Measurements from ENCODE around the gene UQCR11. TPM values are rescaled to one million over a fixed set of nuclear protein-coding genes. Genes with fewer than 3 reads are reported as not detected.

Gene UQCR11
- total and polyA plus RNA-seq, 2 of the 4 experiments (the other 2 are of a cell fraction) = 29.2 to 177 TPM

GRCh38 chr19:1563251-1563650, 42.0 kb downstream of the UQCR11 start:
- dilution Hi-C loops (cut with HindIII; ENCODE audit: low sequenced_read_pairs, unreplicated experiment) (no loop called here), in situ Hi-C loops (cut with MboI; ENCODE audit: low sequenced_read_pairs) (no loop called here), intact Hi-C loops (cut with micrococcal nuclease) (loop anchor here (10.0 kb wide), 1 partner anchor 992 kb away; no protein-coding TSS in a partner anchor)
- Histone ChIP-seq H3K27me3 (ENCODE audit: control insufficient read depth, insufficient read depth, low read length) (no peaks in the 10 kb centered on the region), H2BK120ac (ENCODE audit: low read depth, low read length) (no peak overlapping the region), H2AFZ (replicated peaks; ENCODE audit: low read length, poor library complexity) (no peak overlapping the region), H3K4me3 (ENCODE audit: insufficient read depth, low read depth, low read length) (no peak overlapping the region), H3K4ac (ENCODE audit: low read depth, low read length) (no peak overlapping the region), H3K56ac (ENCODE audit: extremely low read depth, insufficient read depth, low read length) (no peak overlapping the region), H2BK20ac (ENCODE audit: low read depth, low read length) (no peak overlapping the region), H3K4me2 (ENCODE audit: low read depth, low read length) (no peak overlapping the region), H4K20me1 (ENCODE audit: insufficient read depth, low read length) (peaks cover 78% of the 10 kb centered on the region), H4K8ac (ENCODE audit: low read depth in 2 of 2, low read length in 2 of 2) (no peak overlapping the region), H3K18ac (ENCODE audit: low read depth, low read length) (no peak overlapping the region), H3K27ac (ENCODE audit: insufficient read depth, low read length) (no peak overlapping the region), H3K14ac (replicated peaks; ENCODE audit: low read depth, low read length) (no peak overlapping the region), H2AK9ac (replicated peaks; ENCODE audit: low read depth, low read length, poor library complexity) (no peak overlapping the region), H3K9me1 (ENCODE audit: insufficient read depth, low read length) (peaks cover 18% of the 10 kb centered on the region), H3K9ac (ENCODE audit: low read depth, low read length) (no peak overlapping the region), H4K5ac (ENCODE audit: low read depth, low read length) (no peak overlapping the region), H4K91ac (ENCODE audit: insufficient read depth, low read depth, low read length) (no peak overlapping the region), H2AK5ac (ENCODE audit: low read depth, low read length) (no peak overlapping the region), H3K36me3 (ENCODE audit: control insufficient read depth, insufficient read depth, low read length) (peaks cover 11% of the 10 kb centered on the region), H2BK15ac (ENCODE audit: low read depth, low read length) (no peak overlapping the region), H3K79me1 (ENCODE audit: low read depth in 1 of 2, low read length in 2 of 2) (peaks cover 5 to 59% of the 10 kb centered on the region in 2 experiments; a peak in 3 of 4 replicates), H3K4me1 (ENCODE audit: control insufficient read depth, insufficient read depth, low read length) (peaks cover 8% of the 10 kb centered on the region), H3K9me3 (ENCODE audit: control insufficient read depth, insufficient read depth, low read length) (no peaks in the 10 kb centered on the region), H3K23ac (ENCODE audit: low read depth, low read length) (no peak overlapping the region), H2BK5ac (ENCODE audit: low read depth, low read length, poor library complexity, severe bottlenecking) (no peak overlapping the region)
- DNase-seq (no peak), ATAC-seq (ENCODE audit: low read depth) (no peak)
- CTCF ChIA-PET = no interaction called here
- TF ChIP-seq CEBPB (IDR thresholded peaks at IDR 0.05; ENCODE audit: low read depth, low read length) (no peak), USF2 (IDR thresholded peaks at IDR 0.05; ENCODE audit: low read depth, low read length) (no peak), MXI1 (IDR thresholded peaks at IDR 0.05; ENCODE audit: borderline replicate concordance, low read depth, low read length) (no peak), SMC3 (IDR thresholded peaks at IDR 0.05; ENCODE audit: low read depth, low read length) (no peak), NFE2L2 (IDR thresholded peaks at IDR 0.05; ENCODE audit: low read depth, low read length) (no peak), RFX5 (IDR thresholded peaks at IDR 0.05; ENCODE audit: low read depth, low read length) (no peak), MAZ (IDR thresholded peaks at IDR 0.05; ENCODE audit: borderline replicate concordance, low read depth, low read length) (no peak), CHD1 (IDR thresholded peaks at IDR 0.05; ENCODE audit: low read depth, low read length) (no peak), POLR2A (IDR thresholded peaks at IDR 0.05; ENCODE audit: low read depth, low read length) (no peak), BHLHE40 (IDR thresholded peaks at IDR 0.05; ENCODE audit: low read depth, low read length) (no peak), RAD21 (IDR thresholded peaks at IDR 0.05; ENCODE audit: low read length) (no peak), MAFK (IDR thresholded peaks at IDR 0.05; ENCODE audit: low read depth, low read length) (no peak), FOS (IDR thresholded peaks at IDR 0.05; ENCODE audit: low read depth, low read length) (no peak), RCOR1 (IDR thresholded peaks at IDR 0.05; ENCODE audit: insufficient replicate concordance, low read length) (no peak)
- TF ChIP-seq, protein P1, sequence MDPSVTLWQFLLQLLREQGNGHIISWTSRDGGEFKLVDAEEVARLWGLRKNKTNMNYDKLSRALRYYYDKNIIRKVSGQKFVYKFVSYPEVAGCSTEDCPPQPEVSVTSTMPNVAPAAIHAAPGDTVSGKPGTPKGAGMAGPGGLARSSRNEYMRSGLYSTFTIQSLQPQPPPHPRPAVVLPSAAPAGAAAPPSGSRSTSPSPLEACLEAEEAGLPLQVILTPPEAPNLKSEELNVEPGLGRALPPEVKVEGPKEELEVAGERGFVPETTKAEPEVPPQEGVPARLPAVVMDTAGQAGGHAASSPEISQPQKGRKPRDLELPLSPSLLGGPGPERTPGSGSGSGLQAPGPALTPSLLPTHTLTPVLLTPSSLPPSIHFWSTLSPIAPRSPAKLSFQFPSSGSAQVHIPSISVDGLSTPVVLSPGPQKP (IDR thresholded peaks at IDR 0.05; ENCODE audit: borderline replicate concordance, low read depth, low read length) = no peak
- TF ChIP-seq, protein P2, sequence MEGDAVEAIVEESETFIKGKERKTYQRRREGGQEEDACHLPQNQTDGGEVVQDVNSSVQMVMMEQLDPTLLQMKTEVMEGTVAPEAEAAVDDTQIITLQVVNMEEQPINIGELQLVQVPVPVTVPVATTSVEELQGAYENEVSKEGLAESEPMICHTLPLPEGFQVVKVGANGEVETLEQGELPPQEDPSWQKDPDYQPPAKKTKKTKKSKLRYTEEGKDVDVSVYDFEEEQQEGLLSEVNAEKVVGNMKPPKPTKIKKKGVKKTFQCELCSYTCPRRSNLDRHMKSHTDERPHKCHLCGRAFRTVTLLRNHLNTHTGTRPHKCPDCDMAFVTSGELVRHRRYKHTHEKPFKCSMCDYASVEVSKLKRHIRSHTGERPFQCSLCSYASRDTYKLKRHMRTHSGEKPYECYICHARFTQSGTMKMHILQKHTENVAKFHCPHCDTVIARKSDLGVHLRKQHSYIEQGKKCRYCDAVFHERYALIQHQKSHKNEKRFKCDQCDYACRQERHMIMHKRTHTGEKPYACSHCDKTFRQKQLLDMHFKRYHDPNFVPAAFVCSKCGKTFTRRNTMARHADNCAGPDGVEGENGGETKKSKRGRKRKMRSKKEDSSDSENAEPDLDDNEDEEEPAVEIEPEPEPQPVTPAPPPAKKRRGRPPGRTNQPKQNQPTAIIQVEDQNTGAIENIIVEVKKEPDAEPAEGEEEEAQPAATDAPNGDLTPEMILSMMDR (conservative IDR thresholded peaks at IDR 0.05; ENCODE audit: low read depth, low read length) = no peak
- no TSS peak for BruUV-seq (replicated peaks)
- 100% methylated on average over 1 of the region's 6 CpGs; no CpG with 5 or more reads in 1 of the 2 experiments for WGBS, 2 experiments (ENCODE audit: extremely low coverage in 2 of 2, insufficient read length in 1 of 2)
- POLR2A ChIA-PET (ENCODE audit: unreplicated experiment) = no interaction called here

Measured in IMR-90 (cell line).